Activated CD8-positive, alpha-beta memory T cell treated with anti-CD3 and anti-CD28 coated beads, Interleukin-2, amount 10 ng/mL, durations not matched to agents 7 days and 5 days (primary cell): ENCODE data around the gene KEAP1. TPM values are rescaled to one million over a fixed set of nuclear protein-coding genes. Genes with fewer than 3 reads are reported as not detected.
A peak's percentile ranks its signal among the peaks of the same experiment; 100 is the strongest.

Experiments used
- ATAC-seq: fragments of 150-1000 bp; cut with Tn5 transposase; one replicate; pipeline ENCODE4 v1.10.0; 2021; ENCODE audit warnings: moderate library complexity
- CTCF ChIA-PET: fragments of 350-600 bp; sonication (Branson Sonifier 250); formaldehyde crosslinking; loops from one replicate; lab custom pipeline; 2021; ENCODE audit warnings: antibody characterized with exemption; lab: Charles Lee
- DNase-seq: peaks from one replicate; pipeline ENCODE4 v3.0.0-alpha.2; 2020
- H3K27ac Mint-ChIP-seq: one replicate; pipeline ENCODE4 v1.8.0; 2021; ENCODE audit warnings: mild to moderate bottlenecking, mixed read lengths
- H3K27me3 Mint-ChIP-seq: one replicate; pipeline ENCODE4 v1.8.0; 2021; ENCODE audit warnings: mixed read lengths
- H3K36me3 Mint-ChIP-seq: one replicate; pipeline ENCODE4 v1.8.0; 2021; ENCODE audit warnings: mild to moderate bottlenecking, mixed read lengths
- H3K4me1 Mint-ChIP-seq: one replicate; pipeline ENCODE4 v1.8.0; 2021; ENCODE audit warnings: mixed read lengths
- H3K4me3 Mint-ChIP-seq: one replicate; pipeline ENCODE4 v1.8.0; 2021; ENCODE audit warnings: mild to moderate bottlenecking, moderate library complexity, mixed read lengths
- H3K9me3 Mint-ChIP-seq: one replicate; pipeline ENCODE4 v1.8.0; 2022; ENCODE audit warnings: low read depth, mixed read lengths
- total RNA-seq, 2 experiments: library from RNA; stranded (reverse); gene quantifications; one replicate each; pipeline ENCODE4 v1.2.3, GENCODE V29; 2021

Gene KEAP1
- total RNA-seq, 2 experiments from 2014 or later, result 99.8 to 104 TPM

GRCh38 chr19:10519421-10519820 lies 16.3 kb upstream of the KEAP1 start:
- ATAC-seq, result no peak
- Mint-ChIP-seq H3K9me3 (no peaks in the 10 kb centered on the region), H3K27ac (no peak overlapping the region), H3K4me3 (no peak overlapping the region), H3K4me1 (peaks cover 30% of the 10 kb centered on the region), H3K27me3 (peaks cover 65% of the 10 kb centered on the region), H3K36me3 (no peaks in the 10 kb centered on the region)
- CTCF ChIA-PET, result interaction anchor here (1.2 to 9.1 kb wide), 3 partner anchors 11 to 32 kb away, joined by 3 to 65 read pairs (median 6); no protein-coding TSS in a partner anchor
- no peak for DNase-seq

GRCh38 chr19:10518444-10519361 lies 15.5 kb upstream of the KEAP1 start:
- Mint-ChIP-seq H3K27ac (peak overlapping the region; percentile 72), H3K36me3 (no peaks in the 10 kb centered on the region), H3K9me3 (no peaks in the 10 kb centered on the region), H3K4me1 (peaks cover 36% of the 10 kb centered on the region), H3K4me3 (peak overlapping the region; percentile 4), H3K27me3 (peaks cover 64% of the 10 kb centered on the region)
- DNase-seq, result peak; percentile 54
- CTCF ChIA-PET, result interaction anchor here (1.2 to 9.1 kb wide), 6 partner anchors 10 to 181 kb away, joined by 3 to 65 read pairs (median 6); no protein-coding TSS in a partner anchor
- peak; percentile 35 for ATAC-seq

GRCh38 chr19:10517760-10518443 lies 14.7 kb upstream of the KEAP1 start:
- H3K27me3 Mint-ChIP-seq, result peaks cover 68% of the 10 kb centered on the region
- H3K4me1 Mint-ChIP-seq, result peaks cover 43% of the 10 kb centered on the region
- H3K27ac Mint-ChIP-seq, result no peak overlapping the region
- H3K9me3 Mint-ChIP-seq, result no peaks in the 10 kb centered on the region
- no peaks in the 10 kb centered on the region for H3K36me3 Mint-ChIP-seq
- CTCF ChIA-PET, result interaction anchor here (1.2 to 9.1 kb wide), 8 partner anchors 9 to 183 kb away, joined by 3 to 65 read pairs (median 6); partner anchors contain the start of gene QTRT1
- DNase-seq (no peak), ATAC-seq (peak; percentile 28)
- H3K4me3 Mint-ChIP-seq, result peak overlapping the region; percentile 4

- Mint-ChIP-seq H3K27ac (peak within 1 kb of the TSS; percentile 7), H3K4me1 (peaks cover 43% of the 10 kb centered on the region)
- ATAC-seq, result peak; percentile 43
Measured at GRCh38 chr19:10517361-10517759, 14.2 kb upstream of the KEAP1 start, which contains the start of gene S1PR5. TSS of gene S1PR5 (minus strand) at chr19:10517447. CDS start at chr19:10515011, 2,436 bp downstream.

GRCh38 chr19:10516671-10517286 lies 13.6 kb upstream of the KEAP1 start:
- Mint-ChIP-seq H3K27ac (peak overlapping the region; percentile 7), H3K27me3 (peaks cover 68% of the 10 kb centered on the region), H3K36me3 (no peaks in the 10 kb centered on the region), H3K9me3 (no peaks in the 10 kb centered on the region), H3K4me1 (peaks cover 43% of the 10 kb centered on the region), H3K4me3 (peak overlapping the region; percentile 43)
- CTCF ChIA-PET, result interaction anchor here (0.6 to 9.1 kb wide), 11 partner anchors 8 to 201 kb away, joined by 3 to 65 read pairs (median 5); partner anchors contain the start of genes DNM2 and QTRT1
- no peak for ATAC-seq
- DNase-seq, result no peak

More at GRCh38 chr19:10517361-10517759, 14.2 kb upstream of the KEAP1 start, which contains the start of gene S1PR5:
- Mint-ChIP-seq H3K27me3 (peaks cover 72% of the 10 kb centered on the region), H3K9me3 (no peaks in the 10 kb centered on the region), H3K36me3 (no peaks in the 10 kb centered on the region), H3K4me3 (peak within 1 kb of the TSS; percentile 43)
- CTCF ChIA-PET, result interaction anchor here (0.6 to 9.1 kb wide), 10 partner anchors 8 to 184 kb away, joined by 3 to 65 read pairs (median 5); partner anchors contain the start of gene QTRT1
- no peak for DNase-seq

GRCh38 chr19:10516064-10516385 lies 12.9 kb upstream of the KEAP1 start:
- peak overlapping the region; percentile 1 for H3K4me3 Mint-ChIP-seq
- DNase-seq (no peak), ATAC-seq (no peak)
- CTCF ChIA-PET, result interaction anchor here (0.6 to 9.1 kb wide), 5 partner anchors 7 to 203 kb away, joined by 3 to 65 read pairs (median 4); partner anchors contain the start of gene DNM2
- peaks cover 70% of the 10 kb centered on the region for H3K27me3 Mint-ChIP-seq
- H3K27ac Mint-ChIP-seq, result no peak overlapping the region
- H3K9me3 Mint-ChIP-seq, result no peaks in the 10 kb centered on the region
- H3K36me3 Mint-ChIP-seq, result no peaks in the 10 kb centered on the region
- H3K4me1 Mint-ChIP-seq, result peaks cover 43% of the 10 kb centered on the region

GRCh38 chr19:10514211-10515145 lies 11.3 kb upstream of the KEAP1 start:
- Mint-ChIP-seq H3K27ac (no peak overlapping the region), H3K4me3 (peak overlapping the region; percentile 60), H3K36me3 (no peaks in the 10 kb centered on the region), H3K4me1 (peaks cover 46% of the 10 kb centered on the region), H3K9me3 (no peaks in the 10 kb centered on the region), H3K27me3 (peaks cover 64% of the 10 kb centered on the region)
- ATAC-seq (peak; percentile 65), DNase-seq (peak; percentile 67)
- CTCF ChIA-PET, result interaction anchor here (4.8 kb wide), 1 partner anchor 37 kb away, joined by 13 read pairs; no protein-coding TSS in a partner anchor

- peaks cover 52% of the 10 kb centered on the region for H3K27me3 Mint-ChIP-seq
- CTCF ChIA-PET, result interaction anchor here (0.7 to 4.8 kb wide), 5 partner anchors 10 to 187 kb away, joined by 3 to 13 read pairs (median 4); partner anchors contain the start of gene KEAP1
- H3K36me3 Mint-ChIP-seq, result no peaks in the 10 kb centered on the region
- DNase-seq (no peak), ATAC-seq (no peak)
- H3K4me1 Mint-ChIP-seq, result peaks cover 46% of the 10 kb centered on the region
- no peak overlapping the region for H3K4me3 Mint-ChIP-seq
- H3K27ac Mint-ChIP-seq, result no peak overlapping the region
- H3K9me3 Mint-ChIP-seq, result no peaks in the 10 kb centered on the region
Measured at GRCh38 chr19:10513223-10513622, 10.1 kb upstream of the KEAP1 start.

- ATAC-seq (no peak), DNase-seq (peak; percentile 76)
- H3K27me3 Mint-ChIP-seq, result peaks cover 32% of the 10 kb centered on the region
- H3K4me1 Mint-ChIP-seq, result peaks cover 43% of the 10 kb centered on the region
- H3K36me3 Mint-ChIP-seq, result no peaks in the 10 kb centered on the region
- no peaks in the 10 kb centered on the region for H3K9me3 Mint-ChIP-seq
- CTCF ChIA-PET, result interaction anchor here (0.8 to 7.7 kb wide), 11 partner anchors 10 to 170 kb away, joined by 3 to 65 read pairs (median 4); partner anchors contain the start of gene S1PR5
- H3K27ac Mint-ChIP-seq, result no peak overlapping the region
- H3K4me3 Mint-ChIP-seq, result no peak overlapping the region
Measured at GRCh38 chr19:10510301-10510802, 7.2 kb upstream of the KEAP1 start.

- peak; percentile 57 for DNase-seq
- no peaks in the 10 kb centered on the region for H3K36me3 Mint-ChIP-seq
Measured at GRCh38 chr19:10508707-10509106, 5.6 kb upstream of the KEAP1 start.

GRCh38 chr19:10508036-10508435 lies 4.9 kb upstream of the KEAP1 start:
- Mint-ChIP-seq H3K4me1 (peaks cover 30% of the 10 kb centered on the region), H3K27me3 (peaks cover 10% of the 10 kb centered on the region), H3K36me3 (no peaks in the 10 kb centered on the region)

More at GRCh38 chr19:10508707-10509106, 5.6 kb upstream of the KEAP1 start:
- H3K9me3 Mint-ChIP-seq, result no peaks in the 10 kb centered on the region
- H3K27ac Mint-ChIP-seq, result peak overlapping the region; percentile 14
- H3K4me3 Mint-ChIP-seq, result no peak overlapping the region
- CTCF ChIA-PET, result interaction anchor here (0.6 to 7.7 kb wide), 18 partner anchors 8 to 356 kb away, joined by 3 to 65 read pairs (median 4); partner anchors contain the start of genes CDC37, QTRT1 and S1PR5
- peaks cover 17% of the 10 kb centered on the region for H3K27me3 Mint-ChIP-seq
- H3K4me1 Mint-ChIP-seq, result peaks cover 32% of the 10 kb centered on the region
- peak; percentile 23 for ATAC-seq

More at GRCh38 chr19:10508036-10508435, 4.9 kb upstream of the KEAP1 start:
- no peak overlapping the region for H3K4me3 Mint-ChIP-seq
- H3K9me3 Mint-ChIP-seq, result no peaks in the 10 kb centered on the region
- CTCF ChIA-PET, result interaction anchor here (0.6 to 7.7 kb wide), 14 partner anchors 10 to 356 kb away, joined by 3 to 65 read pairs (median 5); partner anchors contain the start of genes QTRT1 and S1PR5
- H3K27ac Mint-ChIP-seq, result no peak overlapping the region
- DNase-seq (no peak), ATAC-seq (no peak)
